ENCODE data around the gene TSPAN10. TPM values are rescaled to one million over a fixed set of nuclear protein-coding genes. Genes with fewer than 3 reads are reported as not detected.

Gene TSPAN10
- total and polyA plus RNA-seq, 2 of the 4 experiments (the other 2 are of a cell fraction) = 1.4 to 4.5 TPM

GRCh38 chr17:81683584-81684441 is 46.8 kb downstream of the TSPAN10 start, which contains the start of the genes ARL16 and HGS:
Gene ARL16, minus strand, starts transcription at chr17:81683797. Its CDS starts 44 bp downstream, at chr17:81683753.
Gene HGS, plus strand, starts transcription at chr17:81684011. Its CDS starts 56 bp downstream, at chr17:81684067.
- 1% methylated on average over 91 of the region's 112 CpGs; no CpG with 5 or more reads in 1 of the 2 experiments for WGBS, 2 experiments (ENCODE audit: extremely low coverage in 2 of 2, insufficient read length in 1 of 2)
- in situ Hi-C loops (cut with MboI; ENCODE audit: low sequenced_read_pairs) (no loop called here), dilution Hi-C loops (cut with HindIII; ENCODE audit: low sequenced_read_pairs, unreplicated experiment) (no loop called here), intact Hi-C loops (cut with micrococcal nuclease) (no loop called here)
- H3K9me3 ChIP-seq (ENCODE audit: control insufficient read depth, insufficient read depth, low read length) = no peaks in the 10 kb centered on the region
- peak within 1 kb of the TSS; percentile 90 for H3K9ac ChIP-seq (ENCODE audit: low read depth, low read length)
- H2AK5ac ChIP-seq (ENCODE audit: low read depth, low read length) = peak within 1 kb of the TSS; percentile 99
- POLR2A ChIA-PET (ENCODE audit: unreplicated experiment) = interaction anchor here (0.6 to 0.7 kb wide), 2 partner anchors 24 to 206 kb away, joined by 3 to 8 read pairs; no protein-coding TSS in a partner anchor
- peak within 1 kb of the TSS; percentile 97 for H2AK9ac ChIP-seq (replicated peaks; ENCODE audit: low read depth, low read length, poor library complexity)
- H4K91ac ChIP-seq (ENCODE audit: insufficient read depth, low read depth, low read length) = peak within 1 kb of the TSS; percentile 85
- H3K4me1 ChIP-seq (ENCODE audit: control insufficient read depth, insufficient read depth, low read length) = peaks cover 10% of the 10 kb centered on the region
- no peaks in the 10 kb centered on the region for H3K27me3 ChIP-seq (ENCODE audit: control insufficient read depth, insufficient read depth, low read length)
- peak within 1 kb of the TSS; percentile 64 for H3K56ac ChIP-seq (ENCODE audit: extremely low read depth, insufficient read depth, low read length)
- H2BK120ac ChIP-seq (ENCODE audit: low read depth, low read length) = peak within 1 kb of the TSS; percentile 21; the same call in 1 of the 2 replicates
- peak within 1 kb of the TSS; percentile 56 for H3K18ac ChIP-seq (ENCODE audit: low read depth, low read length)
- H3K4me3 ChIP-seq (ENCODE audit: insufficient read depth, low read depth, low read length) = peak within 1 kb of the TSS; percentile 68
- peak within 1 kb of the TSS; percentile 72 for H4K5ac ChIP-seq (ENCODE audit: low read depth, low read length)
- ATAC-seq (ENCODE audit: low read depth) (peak; percentile 96), DNase-seq (peak; percentile 99)
- H3K9me1 ChIP-seq (ENCODE audit: insufficient read depth, low read length) = peaks cover 6% of the 10 kb centered on the region; the same call in 1 of the 2 replicates
- CTCF ChIA-PET = no interaction called here
- no peak within 1 kb of the TSS for H2BK20ac ChIP-seq (ENCODE audit: low read depth, low read length)
- H4K8ac ChIP-seq (ENCODE audit: low read depth in 2 of 2, low read length in 2 of 2) = peak within 1 kb of the TSS; percentile 80 to 95
- peak within 1 kb of the TSS; percentile 75 for H2BK5ac ChIP-seq (ENCODE audit: low read depth, low read length, poor library complexity, severe bottlenecking)
- H3K36me3 ChIP-seq (ENCODE audit: control insufficient read depth, insufficient read depth, low read length) = peaks cover 35% of the 10 kb centered on the region
- H3K27ac ChIP-seq (ENCODE audit: insufficient read depth, low read length) = peak within 1 kb of the TSS; percentile 81
- H3K4me2 ChIP-seq (ENCODE audit: low read depth, low read length) = peak within 1 kb of the TSS; percentile 99
- H3K4ac ChIP-seq (ENCODE audit: low read depth, low read length) = peak within 1 kb of the TSS; percentile 82
- no peak within 1 kb of the TSS; the same call in 2 of the 3 replicates for H2BK15ac ChIP-seq (ENCODE audit: low read depth, low read length)
- peaks cover 49% of the 10 kb centered on the region for H4K20me1 ChIP-seq (ENCODE audit: insufficient read depth, low read length)
- peak within 1 kb of the TSS; percentile 98 for H3K23ac ChIP-seq (ENCODE audit: low read depth, low read length)
- peak within 1 kb of the TSS; percentile 79 for H3K14ac ChIP-seq (replicated peaks; ENCODE audit: low read depth, low read length)
- peak within 1 kb of the TSS; percentile 87 for H2AFZ ChIP-seq (replicated peaks; ENCODE audit: low read length, poor library complexity)
- BruUV-seq (replicated peaks) = no TSS peak
- H3K79me1 ChIP-seq (ENCODE audit: low read depth in 1 of 2, low read length in 2 of 2) = peaks cover 17 to 78% of the 10 kb centered on the region in 2 experiments; a peak in 3 of 4 replicates
- TF ChIP-seq USF2 (IDR thresholded peaks at IDR 0.05; ENCODE audit: low read depth, low read length) (no peak), POLR2A (IDR thresholded peaks at IDR 0.05; ENCODE audit: low read depth, low read length) (peak; percentile 92), RFX5 (IDR thresholded peaks at IDR 0.05; ENCODE audit: low read depth, low read length) (0 out of 2 replicates have a peak, but pooled peaks have one; percentile 9), ELK1 (IDR thresholded peaks at IDR 0.05; ENCODE audit: borderline replicate concordance, low read depth, low read length) (no peak), CHD1 (IDR thresholded peaks at IDR 0.05; ENCODE audit: low read depth, low read length) (no peak), MXI1 (IDR thresholded peaks at IDR 0.05; ENCODE audit: borderline replicate concordance, low read depth, low read length) (no peak), RAD21 (IDR thresholded peaks at IDR 0.05; ENCODE audit: low read length) (no peak), NFE2L2 (IDR thresholded peaks at IDR 0.05; ENCODE audit: low read depth, low read length) (peak; percentile 71; the same call in 1 of the 2 replicates), BHLHE40 (IDR thresholded peaks at IDR 0.05; ENCODE audit: low read depth, low read length) (peak; percentile 43; the same call in 1 of the 2 replicates), RCOR1 (IDR thresholded peaks at IDR 0.05; ENCODE audit: insufficient replicate concordance, low read length) (no peak), FOS (IDR thresholded peaks at IDR 0.05; ENCODE audit: low read depth, low read length) (peak; percentile 56; the same call in 1 of the 2 replicates), MAZ (IDR thresholded peaks at IDR 0.05; ENCODE audit: borderline replicate concordance, low read depth, low read length) (peak; percentile 96)
